ENCODE data around the gene PRM1. TPM values are rescaled to one million over a fixed set of nuclear protein-coding genes. Genes with fewer than 3 reads are reported as not detected.
A peak's percentile ranks its signal among the peaks of the same experiment; 100 is the strongest.

Gene PRM1
- total RNA-seq, 2 donors from 2014 or later: not detected

- no peak for DNase-seq
- Histone ChIP-seq H3K9ac (ENCODE audit: extremely low read depth, low read length, poor library complexity, severe bottlenecking) (no peak overlapping the region), H3K36me3 (ENCODE audit: control insufficient read depth, insufficient read depth, low read length) (no peaks in the 10 kb centered on the region), H3K4me3 (ENCODE audit: low read length) (no peak overlapping the region), H3K27me3 (ENCODE audit: control insufficient read depth, insufficient read depth, low read length, poor library complexity, severe bottlenecking) (no peaks in the 10 kb centered on the region), H3K4me1 (ENCODE audit: control insufficient read depth, insufficient read depth, low read length) (no peaks in the 10 kb centered on the region), H3K27ac (ENCODE audit: low read depth, low read length) (no peak overlapping the region), H3K9me3 (ENCODE audit: control insufficient read depth, low read length) (no peaks in the 10 kb centered on the region)
- H3K4me1 Mint-ChIP-seq: peaks cover 9% of the 10 kb centered on the region
- no peaks in the 10 kb centered on the region for H3K36me3 Mint-ChIP-seq (ENCODE audit: low read depth)
- H3K27me3 Mint-ChIP-seq (ENCODE audit: insufficient read depth): peaks cover 10% of the 10 kb centered on the region
- TF ChIP-seq CTCF (conservative IDR thresholded peaks at IDR 0.05): no peak
- H3K4me3 Mint-ChIP-seq: no peak overlapping the region
- whole genome bisulfite sequencing, 2 experiments (ENCODE audit: insufficient coverage in 1 of 2, insufficient read length in 1 of 2): 77 to 88% methylated on average over 7 to 10 of the region's 10 CpGs
- H3K27ac Mint-ChIP-seq: no peak overlapping the region
- H3K9me3 Mint-ChIP-seq: no peaks in the 10 kb centered on the region
These were observed 39.0 kb upstream of the PRM1 start for GRCh38 chr16:11320170-11320569.

GRCh38 chr16:11319529-11320146 lies 38.5 kb upstream of the PRM1 start:
- Mint-ChIP-seq H3K4me3 (no peak overlapping the region), H3K9me3 (no peaks in the 10 kb centered on the region), H3K27me3 (ENCODE audit: insufficient read depth) (peaks cover 10% of the 10 kb centered on the region), H3K4me1 (peaks cover 9% of the 10 kb centered on the region), H3K36me3 (ENCODE audit: low read depth) (no peaks in the 10 kb centered on the region), H3K27ac (no peak overlapping the region)
- Histone ChIP-seq H3K27ac (ENCODE audit: low read depth, low read length) (no peak overlapping the region), H3K9ac (ENCODE audit: extremely low read depth, low read length, poor library complexity, severe bottlenecking) (no peak overlapping the region), H3K4me3 (ENCODE audit: low read length) (no peak overlapping the region), H3K9me3 (ENCODE audit: control insufficient read depth, low read length) (no peaks in the 10 kb centered on the region), H3K4me1 (ENCODE audit: control insufficient read depth, insufficient read depth, low read length) (no peaks in the 10 kb centered on the region), H3K36me3 (ENCODE audit: control insufficient read depth, insufficient read depth, low read length) (no peaks in the 10 kb centered on the region), H3K27me3 (ENCODE audit: control insufficient read depth, insufficient read depth, low read length, poor library complexity, severe bottlenecking) (no peaks in the 10 kb centered on the region)
- WGBS, 2 experiments (ENCODE audit: insufficient coverage in 1 of 2, insufficient read length in 1 of 2): 84 to 90% methylated on average over 6 to 8 of the region's 8 CpGs
- DNase-seq: no peak
- no peak for TF ChIP-seq CTCF (conservative IDR thresholded peaks at IDR 0.05)

- Histone ChIP-seq H3K4me1 (ENCODE audit: control insufficient read depth, insufficient read depth, low read length) (no peaks in the 10 kb centered on the region), H3K4me3 (ENCODE audit: low read length) (no peak overlapping the region), H3K27me3 (ENCODE audit: control insufficient read depth, insufficient read depth, low read length, poor library complexity, severe bottlenecking) (no peaks in the 10 kb centered on the region), H3K9me3 (ENCODE audit: control insufficient read depth, low read length) (no peaks in the 10 kb centered on the region), H3K36me3 (ENCODE audit: control insufficient read depth, insufficient read depth, low read length) (no peaks in the 10 kb centered on the region), H3K9ac (ENCODE audit: extremely low read depth, low read length, poor library complexity, severe bottlenecking) (no peak overlapping the region), H3K27ac (ENCODE audit: low read depth, low read length) (no peak overlapping the region)
- Mint-ChIP-seq H3K4me1 (peaks cover 11% of the 10 kb centered on the region), H3K36me3 (ENCODE audit: low read depth) (no peaks in the 10 kb centered on the region), H3K27ac (peak overlapping the region; percentile 59), H3K4me3 (no peak overlapping the region), H3K9me3 (no peaks in the 10 kb centered on the region), H3K27me3 (ENCODE audit: insufficient read depth) (peaks cover 10% of the 10 kb centered on the region)
- TF ChIP-seq CTCF (conservative IDR thresholded peaks at IDR 0.05): no peak
- 93 to 98% methylated on average over 5 to 8 of the region's 8 CpGs for WGBS, 2 experiments (ENCODE audit: insufficient coverage in 1 of 2, insufficient read length in 1 of 2)
- no peak for DNase-seq
These were observed 37.7 kb upstream of the PRM1 start for GRCh38 chr16:11318817-11319216.
